GM21717 (cell line): ENCODE results near the gene CFAP77.

Experiments used
- ATAC-seq: cut with Tn5 transposase; IDR thresholded peaks from one replicate; pipeline ENCODE4 v1.9.1; 2021; ENCODE audit warnings: mild to moderate bottlenecking, moderate library complexity; ENCODE audit not compliant: unreplicated experiment

CFAP77 gene

GRCh38 chr9:132487351-132487791 lies 77.4 kb downstream of the CFAP77 start:
- no peak for ATAC-seq

- ATAC-seq, result no peak
Observed at GRCh38 chr9:132487980-132488535, 78.0 kb downstream of the CFAP77 start.

GRCh38 chr9:132488626-132489025 lies 78.6 kb downstream of the CFAP77 start:
- no peak for ATAC-seq

- no peak for ATAC-seq
Observed at GRCh38 chr9:132489536-132489935, 79.5 kb downstream of the CFAP77 start.

- no peak for ATAC-seq
Observed at GRCh38 chr9:132494857-132495256, 84.8 kb downstream of the CFAP77 start.

GRCh38 chr9:132497731-132498130 lies 87.7 kb downstream of the CFAP77 start:
- no peak for ATAC-seq

GRCh38 chr9:132498531-132499210 lies 88.7 kb downstream of the CFAP77 start:
- ATAC-seq, result no peak

GRCh38 chr9:132499251-132499650 lies 89.2 kb downstream of the CFAP77 start:
- ATAC-seq, result no peak

- ATAC-seq, result no peak
Observed at GRCh38 chr9:132500193-132500592, 90.2 kb downstream of the CFAP77 start.

GRCh38 chr9:132502480-132502879 lies 92.5 kb downstream of the CFAP77 start:
- no peak for ATAC-seq

GRCh38 chr9:132503116-132503515 lies 93.1 kb downstream of the CFAP77 start:
- ATAC-seq, result no peak

- ATAC-seq, result no peak
Observed at GRCh38 chr9:132504488-132504887, 94.5 kb downstream of the CFAP77 start.

- ATAC-seq, result no peak
Observed at GRCh38 chr9:132505991-132506655, 96.1 kb downstream of the CFAP77 start.

- ATAC-seq, result no peak
Observed at GRCh38 chr9:132506977-132507669, 97.1 kb downstream of the CFAP77 start.

- no peak for ATAC-seq
Observed at GRCh38 chr9:132507670-132508469, 97.9 kb downstream of the CFAP77 start.

GRCh38 chr9:132509928-132510874 lies 100.2 kb downstream of the CFAP77 start:
- ATAC-seq, result no peak

- no peak for ATAC-seq
Observed at GRCh38 chr9:132511191-132511999, 101.4 kb downstream of the CFAP77 start.

GRCh38 chr9:132513416-132513815 lies 103.4 kb downstream of the CFAP77 start:
- ATAC-seq, result no peak
